Pancreas (tissue), 10 donors: Measurements from ENCODE around the gene INO80C. TPM values are rescaled to one million over a fixed set of nuclear protein-coding genes. Genes with fewer than 3 reads are reported as not detected.
"Not testable (repeated sequence)": the region's sequence is repeated elsewhere in the genome, so short reads cannot be mapped to it uniquely, and the experiment has no call there.

Source experiments
- ATAC-seq, 4 donors: fragments of 200-7000 bp; cut with Tn5 transposase; one replicate each; pipeline versions ENCODE4 v1.8.0 to v1.9.1; 2020; ENCODE audit warnings: mild to moderate bottlenecking in 4 of 4, moderate library complexity in 4 of 4
- DNase-seq, 6 donors: peaks; one replicate each; pipeline ENCODE4 v3.0.0-alpha.2; 2020
- FAIRE-seq: peaks from 2 replicates; lab custom pipeline; 2012; peaks lifted over from hg19 to GRCh38; lab: Jason Lieb, UNC
- H3K27ac ChIP-seq, 4 donors: fragments of 200-600 bp; sonication (generic); 1 replicate in 3 of 4; 2 replicates in 1 of 4; pipeline versions ENCODE4 v1.5.0 to v1.8.0; 2020
- H3K27me3 ChIP-seq, 4 donors: fragments of 200-600 bp; one replicate each; pipeline ENCODE4 v1.8.0; 2021
- H3K36me3 ChIP-seq, 3 donors: fragments of 200-600 bp; sonication (generic) in 1 of 3; one replicate each; pipeline versions ENCODE4 v1.5.0 to v1.8.0; 2020 to 2021
- H3K4me1 ChIP-seq, 3 donors: fragments of 200-600 bp; one replicate each; pipeline ENCODE4 v1.8.0; 2021
- H3K4me3 ChIP-seq, 4 donors: fragments of 200-600 bp; sonication (generic) in 2 of 4; one replicate each; pipeline versions ENCODE4 v1.5.0 to v1.8.0; 2020 to 2021
- H3K9me3 ChIP-seq, 4 donors: fragments of 200-600 bp; one replicate each; pipeline ENCODE4 v1.8.0; 2021
- CTCF ChIP-seq, 4 donors: fragments of 200-600 bp; sonication (generic) in 3 of 4; IDR thresholded peaks; one replicate each; pipeline versions ENCODE4 v1.5.0 to v1.8.0; 2021; ENCODE audit warnings: antibody characterized with exemption in 4 of 4
- WGBS, 2 donors: extraction: QIAGEN DNeasy Blood & Tissue Kit; methylation state at CpG; one replicate each; pipeline ENCODE4 v1.1.7; 2013; 5-methylcytosine and 5-hydroxymethylcytosine counted together
- intact Hi-C, 3 donors: fragments of 100-400 bp; cut with DNase I; formaldehyde crosslinking; loops; one replicate each; pipeline versions ENCODE4 v1.11.1 to v1.14.2; 2022
- polyA plus RNA-seq, 2 donors: library from polyadenylated mRNA; stranded (reverse); fragments of 200-250 nt; gene quantifications; one replicate each; pipeline ENCODE4 v1.2.3, GENCODE V29; 2013
- total RNA-seq, 6 donors: library from RNA; stranded (reverse); fragmentation: NEBNext Ultra II Directional in 4 of 6; extraction: Animal tissue kit (Norgen Biotek cat#: 25700) in 4 of 6; gene quantifications; one replicate each; pipeline versions ENCODE4 v1.2.1 to v1.2.4, GENCODE V29; 2021 to 2023
- donor health status: healthy with polysubstance abuse.
- donor health status: DM: no; HTN: no; CAD: no; lungs with moderate emphysema.
- donor health status: DM: no; HTN: no; CAD: no.
- donor health status: control.
- donor health status: control.
- donor health status: Bipolar disorder and iron deficiency.
- donor health status: DM: yes; HTN: yes; CAD: no.
- donor health status: DM: no; HTN: no; CAD: no.
- donor health status: DM: no; HTN: no; CAD: no.
- donor health status: DM: yes; HTN: yes; CAD: no.

Gene INO80C
- total and polyA plus RNA-seq, 8 donors = 6.1 to 25.6 (median 9.8) TPM

- DNase-seq (no peak), ATAC-seq (no peak), FAIRE-seq (no peak)
- TF ChIP-seq CTCF (IDR thresholded peaks at IDR 0.05) = no peak
- Histone ChIP-seq H3K36me3 (no peaks in the 10 kb centered on the region), H3K27ac (no peak overlapping the region), H3K4me3 (no peak overlapping the region), H3K9me3 (no peaks in the 10 kb centered on the region), H3K27me3 (no peaks in the 10 kb centered on the region), H3K4me1 (peaks cover 0 to 16% (median 0%) of the 10 kb centered on the region in 3 donors)
- WGBS, 2 donors = 79 to 83% methylated on average over 8 of the region's 8 CpGs
- intact Hi-C loops = no loop called here
Measured at GRCh38 chr18:35494251-35495220, 3.2 kb downstream of the INO80C start.

- no peak for DNase-seq
- no peak for TF ChIP-seq CTCF (IDR thresholded peaks at IDR 0.05)
- no peaks in the 10 kb centered on the region for H3K9me3 ChIP-seq
- ATAC-seq = no peak
- intact Hi-C loops = no loop called here
- no peaks in the 10 kb centered on the region for H3K27me3 ChIP-seq
- no peak for FAIRE-seq
- no peak overlapping the region for H3K27ac ChIP-seq
- no peak overlapping the region for H3K4me3 ChIP-seq
- 84 to 88% methylated on average over 5 of the region's 5 CpGs for WGBS, 2 donors
- no peaks in the 10 kb centered on the region for H3K36me3 ChIP-seq
- H3K4me1 ChIP-seq = peaks cover 0 to 10% (median 0%) of the 10 kb centered on the region in 3 donors
Measured at GRCh38 chr18:35491700-35492077, 6.1 kb downstream of the INO80C start.

GRCh38 chr18:35490894-35491699, 6.7 kb downstream of the INO80C start:
- no peak overlapping the region for H3K27ac ChIP-seq
- intact Hi-C loops = no loop called here
- peaks cover 0 to 4% (median 0%) of the 10 kb centered on the region in 3 donors for H3K4me1 ChIP-seq
- no peak for ATAC-seq
- FAIRE-seq = no peak
- no peak overlapping the region for H3K4me3 ChIP-seq
- no peaks in the 10 kb centered on the region for H3K9me3 ChIP-seq
- DNase-seq = no peak
- no peaks in the 10 kb centered on the region for H3K27me3 ChIP-seq
- TF ChIP-seq CTCF (IDR thresholded peaks at IDR 0.05) = no peak
- 76 to 78% methylated on average over 10 of the region's 10 CpGs for WGBS, 2 donors
- no peaks in the 10 kb centered on the region for H3K36me3 ChIP-seq

GRCh38 chr18:35489913-35490490, 7.8 kb downstream of the INO80C start:
- H3K36me3 ChIP-seq = no peaks in the 10 kb centered on the region
- FAIRE-seq = no peak
- intact Hi-C loops = no loop called here
- no peak for DNase-seq
- no peaks in the 10 kb centered on the region for H3K9me3 ChIP-seq
- ATAC-seq = no peak
- WGBS, 2 donors = 79 to 84% methylated on average over 7 of the region's 7 CpGs
- no peaks in the 10 kb centered on the region for H3K27me3 ChIP-seq
- no peak for TF ChIP-seq CTCF (IDR thresholded peaks at IDR 0.05)
- H3K27ac ChIP-seq = no peak overlapping the region
- no peaks in the 10 kb centered on the region for H3K4me1 ChIP-seq
- no peak overlapping the region for H3K4me3 ChIP-seq

GRCh38 chr18:35489281-35489680, 8.5 kb downstream of the INO80C start:
- DNase-seq, H3K4me3 ChIP-seq, FAIRE-seq, ATAC-seq, intact Hi-C loops, H3K27me3 ChIP-seq, H3K4me1 ChIP-seq, H3K9me3 ChIP-seq, H3K36me3 ChIP-seq, H3K27ac ChIP-seq: not testable (repeated sequence)
- WGBS, 2 donors = 91 to 93% methylated on average over 3 of the region's 3 CpGs

GRCh38 chr18:35488396-35488795, 9.4 kb downstream of the INO80C start:
- H3K36me3 ChIP-seq, ATAC-seq, FAIRE-seq: not testable (repeated sequence)

GRCh38 chr18:35487525-35487924, 10.2 kb downstream of the INO80C start:
- WGBS, 2 donors = 92 to 96% methylated on average over 4 of the region's 4 CpGs
- H3K27ac ChIP-seq, DNase-seq, ATAC-seq, H3K27me3 ChIP-seq, H3K9me3 ChIP-seq, H3K4me3 ChIP-seq, H3K4me1 ChIP-seq, intact Hi-C loops, FAIRE-seq, H3K36me3 ChIP-seq: not testable (repeated sequence)

More at GRCh38 chr18:35488396-35488795, 9.4 kb downstream of the INO80C start:
- H3K27me3 ChIP-seq, H3K4me1 ChIP-seq, H3K9me3 ChIP-seq, intact Hi-C loops, DNase-seq, H3K27ac ChIP-seq, H3K4me3 ChIP-seq: not testable (repeated sequence)
- WGBS, 2 donors = 94 to 98% methylated on average over 2 of the region's 2 CpGs
